HG02885 (cell line): ENCODE measurements around the gene FMNL2.
"Not testable (repeated sequence)": the region's sequence is repeated elsewhere in the genome, so short reads cannot be mapped to it uniquely, and the experiment has no call there.

Experiments used
- ATAC-seq: cut with Tn5 transposase; IDR thresholded peaks from one replicate; pipeline ENCODE4 v1.9.1; 2021; ENCODE audit warnings: mild to moderate bottlenecking; ENCODE audit not compliant: unreplicated experiment, poor library complexity

The FMNL2 gene

GRCh38 chr2:152369176-152369860 is 34.3 kb downstream of the FMNL2 start:
- no peak for ATAC-seq

GRCh38 chr2:152370783-152371182 is 35.8 kb downstream of the FMNL2 start:
- no peak for ATAC-seq

- ATAC-seq, result no peak
Measured at GRCh38 chr2:152372438-152372984, 37.5 kb downstream of the FMNL2 start.

- ATAC-seq, result no peak
Measured at GRCh38 chr2:152375174-152375573, 40.2 kb downstream of the FMNL2 start.

- no peak for ATAC-seq
Measured at GRCh38 chr2:152376385-152376784, 41.4 kb downstream of the FMNL2 start.

- ATAC-seq, result no peak
Measured at GRCh38 chr2:152376968-152377367, 42.0 kb downstream of the FMNL2 start.

- no peak for ATAC-seq
Measured at GRCh38 chr2:152379089-152379488, 44.1 kb downstream of the FMNL2 start.

GRCh38 chr2:152380261-152381055 is 45.5 kb downstream of the FMNL2 start:
- no peak for ATAC-seq

- no peak for ATAC-seq
Measured at GRCh38 chr2:152383702-152384101, 48.7 kb downstream of the FMNL2 start.

GRCh38 chr2:152384992-152385391 is 50.0 kb downstream of the FMNL2 start:
- ATAC-seq, result no peak

GRCh38 chr2:152385650-152386049 is 50.7 kb downstream of the FMNL2 start:
- no peak for ATAC-seq

- ATAC-seq, result no peak
Measured at GRCh38 chr2:152386266-152386665, 51.3 kb downstream of the FMNL2 start.

- ATAC-seq, result no peak
Measured at GRCh38 chr2:152387041-152387440, 52.1 kb downstream of the FMNL2 start.

GRCh38 chr2:152388269-152388668 is 53.3 kb downstream of the FMNL2 start:
- ATAC-seq, result not testable (repeated sequence)

GRCh38 chr2:152389483-152389882 is 54.5 kb downstream of the FMNL2 start:
- no peak for ATAC-seq

- no peak for ATAC-seq
Measured at GRCh38 chr2:152390837-152391236, 55.9 kb downstream of the FMNL2 start.

GRCh38 chr2:152391318-152391717 is 56.3 kb downstream of the FMNL2 start:
- no peak for ATAC-seq

- no peak for ATAC-seq
Measured at GRCh38 chr2:152393377-152393776, 58.4 kb downstream of the FMNL2 start.

- no peak for ATAC-seq
Measured at GRCh38 chr2:152394326-152394725, 59.4 kb downstream of the FMNL2 start.

- ATAC-seq, result no peak
Measured at GRCh38 chr2:152395103-152395502, 60.1 kb downstream of the FMNL2 start.

- ATAC-seq, result no peak
Measured at GRCh38 chr2:152395572-152395971, 60.6 kb downstream of the FMNL2 start.
